Bronchial epithelial cell (primary cell): Measurements from ENCODE around the gene STK40. TPM values are rescaled to one million over a fixed set of nuclear protein-coding genes. Genes with fewer than 3 reads are reported as not detected.

Experiments
- DNase-seq: peaks from one replicate; pipeline ENCODE4 v3.0.0-alpha.2; 2010; ENCODE audit warnings: low read depth
- FAIRE-seq: peaks from 2 replicates; lab custom pipeline; 2011; peaks lifted over from hg19 to GRCh38; lab: Jason Lieb, UNC
- H3K27me3 ChIP-seq: 2 replicates; pipeline ENCODE4 v1.5.1; 2011; ENCODE audit warnings: low read length; ENCODE audit not compliant: control insufficient read depth, insufficient read depth
- H3K36me3 ChIP-seq: 2 replicates; pipeline ENCODE4 v1.5.1; 2011; ENCODE audit warnings: low read length; ENCODE audit not compliant: control insufficient read depth, insufficient read depth
- H3K4me3 ChIP-seq: 2 replicates; pipeline ENCODE4 v1.5.1; 2011; ENCODE audit warnings: mild to moderate bottlenecking, low read depth, low read length, control low read depth
- total RNA-seq: library from RNA; depleted of rRNA; stranded (reverse); fragments of >200 nt; gene quantifications from 2 replicates; pipeline ENCODE4 v1.2.1, GENCODE V29; 2014
- TF ChIP-seq, protein P1 (sequence below): IDR thresholded peaks from 2 replicates; pipeline ENCODE4 v1.5.1; 2011; ENCODE audit warnings: mild to moderate bottlenecking, moderate library complexity, low read length, control low read depth, inconsistent platforms; ENCODE audit not compliant: insufficient read depth, severe bottlenecking

STK40 gene, protein sequence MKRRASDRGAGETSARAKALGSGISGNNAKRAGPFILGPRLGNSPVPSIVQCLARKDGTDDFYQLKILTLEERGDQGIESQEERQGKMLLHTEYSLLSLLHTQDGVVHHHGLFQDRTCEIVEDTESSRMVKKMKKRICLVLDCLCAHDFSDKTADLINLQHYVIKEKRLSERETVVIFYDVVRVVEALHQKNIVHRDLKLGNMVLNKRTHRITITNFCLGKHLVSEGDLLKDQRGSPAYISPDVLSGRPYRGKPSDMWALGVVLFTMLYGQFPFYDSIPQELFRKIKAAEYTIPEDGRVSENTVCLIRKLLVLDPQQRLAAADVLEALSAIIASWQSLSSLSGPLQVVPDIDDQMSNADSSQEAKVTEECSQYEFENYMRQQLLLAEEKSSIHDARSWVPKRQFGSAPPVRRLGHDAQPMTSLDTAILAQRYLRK
- 9.0 and 12.3 TPM in 2 replicates for total RNA-seq

DNA sequence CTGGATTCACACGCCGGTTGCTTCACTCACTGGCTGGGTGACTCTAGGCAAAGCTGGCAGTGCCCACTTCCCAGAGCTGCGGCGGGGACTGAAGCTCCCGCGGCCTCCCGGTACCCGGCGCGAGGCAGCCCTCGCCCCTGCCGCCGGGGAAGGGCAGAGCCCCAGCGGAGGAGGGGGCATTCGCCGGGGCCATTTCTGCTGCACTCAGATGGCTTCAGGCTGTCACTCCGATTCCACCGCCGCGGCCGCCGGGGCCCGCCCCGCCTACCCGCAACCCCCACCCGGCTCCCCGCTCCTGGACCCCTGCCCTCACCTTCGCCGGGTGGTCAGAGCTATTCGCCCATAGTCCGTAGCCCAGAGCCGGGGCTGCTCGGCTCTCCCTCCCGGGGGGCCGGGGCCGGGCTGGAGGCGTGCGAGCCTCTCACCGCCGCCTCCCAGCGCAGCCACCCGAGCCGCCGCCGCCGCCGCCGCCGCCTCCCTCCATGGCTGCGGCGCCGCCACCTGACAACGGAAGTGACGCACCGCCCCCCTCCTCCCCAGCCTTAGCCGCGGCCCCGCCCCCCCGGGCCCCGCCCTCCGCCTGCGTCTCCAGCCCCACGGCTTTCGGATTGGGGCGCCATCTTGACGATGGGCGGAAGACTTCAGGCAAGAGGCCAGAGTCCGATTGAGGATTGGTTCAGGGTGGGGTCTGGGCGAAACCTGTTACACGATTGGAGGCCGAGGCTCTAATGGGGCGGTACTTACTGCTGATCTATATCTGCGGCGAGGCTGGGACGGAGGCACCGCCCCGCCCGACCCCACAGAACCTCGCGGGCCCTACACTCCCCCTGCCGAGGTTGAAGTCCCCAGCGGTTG, at the start of gene STK40:
Gene STK40, minus strand, starts transcription at position 515 of the 855 bp plus-strand sequence. CDS start 24,592 bp downstream, outside the sequence.
- FAIRE-seq: no peak
- H3K36me3 ChIP-seq: no peaks in the 10 kb centered on the region
- TF ChIP-seq, protein P1, sequence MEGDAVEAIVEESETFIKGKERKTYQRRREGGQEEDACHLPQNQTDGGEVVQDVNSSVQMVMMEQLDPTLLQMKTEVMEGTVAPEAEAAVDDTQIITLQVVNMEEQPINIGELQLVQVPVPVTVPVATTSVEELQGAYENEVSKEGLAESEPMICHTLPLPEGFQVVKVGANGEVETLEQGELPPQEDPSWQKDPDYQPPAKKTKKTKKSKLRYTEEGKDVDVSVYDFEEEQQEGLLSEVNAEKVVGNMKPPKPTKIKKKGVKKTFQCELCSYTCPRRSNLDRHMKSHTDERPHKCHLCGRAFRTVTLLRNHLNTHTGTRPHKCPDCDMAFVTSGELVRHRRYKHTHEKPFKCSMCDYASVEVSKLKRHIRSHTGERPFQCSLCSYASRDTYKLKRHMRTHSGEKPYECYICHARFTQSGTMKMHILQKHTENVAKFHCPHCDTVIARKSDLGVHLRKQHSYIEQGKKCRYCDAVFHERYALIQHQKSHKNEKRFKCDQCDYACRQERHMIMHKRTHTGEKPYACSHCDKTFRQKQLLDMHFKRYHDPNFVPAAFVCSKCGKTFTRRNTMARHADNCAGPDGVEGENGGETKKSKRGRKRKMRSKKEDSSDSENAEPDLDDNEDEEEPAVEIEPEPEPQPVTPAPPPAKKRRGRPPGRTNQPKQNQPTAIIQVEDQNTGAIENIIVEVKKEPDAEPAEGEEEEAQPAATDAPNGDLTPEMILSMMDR: no peak
- peak; percentile 96 for DNase-seq
- H3K4me3 ChIP-seq: peak within 1 kb of the TSS; percentile 75
- no peaks in the 10 kb centered on the region for H3K27me3 ChIP-seq

DNA sequence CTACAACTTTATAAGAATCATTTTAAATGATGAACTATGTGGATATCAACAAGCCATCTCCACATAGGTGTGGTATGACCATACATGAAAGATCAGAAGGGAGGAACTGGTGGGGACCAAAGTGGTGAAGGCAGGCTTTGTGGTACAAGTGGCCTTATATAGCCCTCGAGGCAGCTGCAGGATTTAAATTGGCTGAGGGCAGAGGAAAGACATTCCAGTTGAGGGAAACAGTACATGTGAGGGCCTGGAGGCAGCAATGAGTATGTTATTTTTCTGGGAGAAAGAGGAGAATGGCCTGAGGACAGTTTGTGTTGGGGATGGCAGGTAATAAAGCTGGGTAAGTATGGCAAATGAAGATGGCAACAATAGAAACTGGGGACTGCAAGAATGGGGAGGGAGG, 47.4 kb upstream of the STK40 start:
- TF ChIP-seq, protein P1: no peak
- H3K27me3 ChIP-seq: no peaks in the 10 kb centered on the region
- FAIRE-seq (no peak), DNase-seq (no peak)
- no peak overlapping the region for H3K4me3 ChIP-seq
- H3K36me3 ChIP-seq: no peaks in the 10 kb centered on the region

- FAIRE-seq (no peak), DNase-seq (no peak)
- no peaks in the 10 kb centered on the region for H3K27me3 ChIP-seq
- TF ChIP-seq, protein P1: no peak
- H3K4me3 ChIP-seq: no peak overlapping the region
- H3K36me3 ChIP-seq: no peaks in the 10 kb centered on the region
Observed at GRCh38 chr1:36432616-36433015, 46.9 kb upstream of the STK40 start.

DNA sequence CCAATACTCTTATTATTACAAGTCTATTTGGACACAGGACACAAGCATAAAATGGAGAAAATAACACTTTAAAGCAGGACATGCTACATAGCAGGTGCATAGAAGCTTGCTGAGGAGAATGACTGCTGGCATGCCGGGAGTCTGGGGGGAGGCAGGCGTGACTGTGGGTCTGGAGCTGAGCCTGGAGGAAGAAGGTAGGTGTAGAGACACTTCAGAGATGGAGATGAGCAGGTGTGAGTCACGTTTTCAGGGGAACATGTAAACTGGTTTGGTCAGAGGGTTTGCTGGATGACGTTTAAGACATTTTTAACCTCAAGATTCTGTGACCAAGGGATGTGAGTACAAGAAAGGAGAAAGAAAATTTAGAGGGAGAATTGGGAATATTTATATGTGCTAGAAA, 40.1 kb upstream of the STK40 start:
- DNase-seq: peak; percentile 61
- TF ChIP-seq, protein P1: no peak
- no peak for FAIRE-seq
- H3K27me3 ChIP-seq: no peaks in the 10 kb centered on the region
- H3K4me3 ChIP-seq: no peak overlapping the region
- no peaks in the 10 kb centered on the region for H3K36me3 ChIP-seq

DNA sequence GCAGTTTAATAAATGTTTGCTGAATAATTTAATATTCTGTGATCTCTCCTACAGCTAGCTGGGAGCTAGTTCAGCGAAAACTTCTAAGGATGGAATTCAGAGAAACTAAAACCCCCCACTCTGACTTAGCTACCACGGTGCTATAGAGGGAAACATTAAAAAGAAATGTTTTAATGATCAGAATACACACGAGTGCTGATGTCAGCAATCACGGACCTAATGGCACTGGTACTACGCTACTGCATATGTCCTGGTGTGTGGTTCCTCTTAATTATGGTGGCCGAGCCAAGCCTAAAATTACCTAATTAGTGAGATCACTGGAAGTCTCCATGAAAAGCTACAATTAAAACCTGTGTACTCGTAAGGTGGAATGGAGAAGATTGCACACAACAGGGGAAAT, 35.9 kb upstream of the STK40 start:
- no peaks in the 10 kb centered on the region for H3K36me3 ChIP-seq
- no peaks in the 10 kb centered on the region for H3K27me3 ChIP-seq
- peak; percentile 58 for FAIRE-seq
- DNase-seq: no peak
- TF ChIP-seq, protein P1: no peak
- H3K4me3 ChIP-seq: no peak overlapping the region
